ENCODE measurements around the gene PLEKHG4.

PLEKHG4 gene, protein sequence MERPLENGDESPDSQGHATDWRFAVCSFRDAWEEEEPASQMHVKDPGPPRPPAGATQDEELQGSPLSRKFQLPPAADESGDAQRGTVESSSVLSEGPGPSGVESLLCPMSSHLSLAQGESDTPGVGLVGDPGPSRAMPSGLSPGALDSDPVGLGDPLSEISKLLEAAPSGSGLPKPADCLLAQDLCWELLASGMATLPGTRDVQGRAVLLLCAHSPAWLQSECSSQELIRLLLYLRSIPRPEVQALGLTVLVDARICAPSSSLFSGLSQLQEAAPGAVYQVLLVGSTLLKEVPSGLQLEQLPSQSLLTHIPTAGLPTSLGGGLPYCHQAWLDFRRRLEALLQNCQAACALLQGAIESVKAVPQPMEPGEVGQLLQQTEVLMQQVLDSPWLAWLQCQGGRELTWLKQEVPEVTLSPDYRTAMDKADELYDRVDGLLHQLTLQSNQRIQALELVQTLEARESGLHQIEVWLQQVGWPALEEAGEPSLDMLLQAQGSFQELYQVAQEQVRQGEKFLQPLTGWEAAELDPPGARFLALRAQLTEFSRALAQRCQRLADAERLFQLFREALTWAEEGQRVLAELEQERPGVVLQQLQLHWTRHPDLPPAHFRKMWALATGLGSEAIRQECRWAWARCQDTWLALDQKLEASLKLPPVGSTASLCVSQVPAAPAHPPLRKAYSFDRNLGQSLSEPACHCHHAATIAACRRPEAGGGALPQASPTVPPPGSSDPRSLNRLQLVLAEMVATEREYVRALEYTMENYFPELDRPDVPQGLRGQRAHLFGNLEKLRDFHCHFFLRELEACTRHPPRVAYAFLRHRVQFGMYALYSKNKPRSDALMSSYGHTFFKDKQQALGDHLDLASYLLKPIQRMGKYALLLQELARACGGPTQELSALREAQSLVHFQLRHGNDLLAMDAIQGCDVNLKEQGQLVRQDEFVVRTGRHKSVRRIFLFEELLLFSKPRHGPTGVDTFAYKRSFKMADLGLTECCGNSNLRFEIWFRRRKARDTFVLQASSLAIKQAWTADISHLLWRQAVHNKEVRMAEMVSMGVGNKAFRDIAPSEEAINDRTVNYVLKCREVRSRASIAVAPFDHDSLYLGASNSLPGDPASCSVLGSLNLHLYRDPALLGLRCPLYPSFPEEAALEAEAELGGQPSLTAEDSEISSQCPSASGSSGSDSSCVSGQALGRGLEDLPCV

DNA sequence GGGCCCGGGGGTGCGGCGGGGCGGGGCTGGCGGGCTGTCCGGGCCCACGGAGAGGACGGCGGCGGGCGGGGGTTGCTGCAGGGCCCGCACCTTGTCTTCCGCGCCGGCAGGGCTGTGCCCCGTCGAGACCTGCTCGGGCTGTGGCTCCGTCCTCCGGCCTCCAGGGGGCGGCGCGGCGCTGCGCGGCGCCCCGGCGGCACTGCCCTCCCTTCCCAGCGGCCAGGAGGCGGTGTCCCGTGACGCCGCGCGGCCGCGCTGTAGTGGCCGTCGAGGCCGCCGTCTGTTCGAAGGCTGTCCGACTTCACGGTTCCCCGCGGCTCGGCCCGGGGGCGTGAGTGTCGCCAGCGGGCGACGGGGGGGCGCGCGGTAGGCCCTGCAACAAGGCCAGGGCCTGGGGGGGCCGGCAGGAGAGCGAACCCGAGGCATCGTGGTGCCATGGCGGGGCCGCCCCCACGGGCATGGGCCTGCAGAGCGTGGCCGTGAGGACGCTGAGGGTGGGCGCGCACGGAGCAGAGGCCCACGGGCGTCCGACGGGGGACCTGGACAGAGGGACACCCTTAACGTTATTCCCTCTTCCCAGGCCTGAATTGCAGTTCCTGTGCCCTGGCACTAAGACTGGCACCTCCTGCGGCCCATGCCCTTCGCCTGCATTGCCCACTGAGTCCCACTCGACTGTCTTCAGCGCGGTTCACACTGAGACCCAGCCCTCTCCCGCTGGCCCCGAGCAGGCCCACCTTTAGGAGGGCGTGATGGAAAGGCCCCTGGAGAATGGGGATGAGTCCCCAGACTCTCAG lies at the start of gene PLEKHG4:
Gene PLEKHG4, plus strand, starts transcription at position 237 of the 794 bp plus-strand sequence. Its CDS starts 513 bp downstream, at position 750.
- peak; percentile 24 to 69 for DNase-seq

DNA sequence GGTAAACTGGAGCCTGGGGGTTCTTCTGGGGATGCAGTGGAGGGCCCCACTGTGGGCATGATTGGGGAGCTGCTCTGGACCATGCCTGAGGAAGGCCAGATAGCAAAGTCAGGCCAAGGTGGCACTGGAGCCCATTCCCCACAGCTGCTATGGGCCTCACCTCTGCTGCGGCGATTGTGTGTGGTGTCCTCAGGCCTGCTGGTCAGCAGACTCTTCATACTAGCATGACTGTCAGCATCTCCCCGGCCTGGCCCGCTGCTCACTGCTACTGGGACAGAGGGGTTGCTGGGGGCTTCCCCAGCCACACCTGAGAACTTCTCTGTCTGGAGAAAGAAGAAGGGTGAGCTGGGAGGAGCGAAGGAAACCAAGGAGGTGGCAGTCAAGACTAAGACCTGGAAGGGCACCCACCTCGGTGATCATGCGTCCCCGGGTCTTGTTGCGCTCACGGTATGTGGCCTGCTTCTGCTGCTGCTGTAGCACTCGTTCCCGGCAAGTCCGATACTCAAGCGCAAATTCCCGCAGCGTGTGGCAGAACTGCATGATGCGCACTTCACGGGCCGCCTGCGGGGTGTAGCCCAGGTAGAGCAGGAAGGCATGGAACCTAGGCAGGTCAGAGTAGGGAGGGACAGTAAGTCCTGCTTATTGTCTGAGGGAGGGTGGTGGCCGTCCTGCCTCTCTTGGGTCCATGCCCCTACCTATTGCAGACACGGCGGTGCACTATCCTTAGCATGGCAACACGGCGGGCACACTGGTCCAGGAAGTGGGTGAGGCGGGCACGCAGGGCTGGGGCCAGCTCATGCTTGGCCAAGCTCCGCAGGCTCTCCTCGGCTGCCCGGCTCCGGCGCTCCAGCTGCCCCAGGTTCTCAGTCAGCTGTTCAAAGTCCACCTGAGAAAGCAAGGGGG lies 49.2 kb upstream of the PLEKHG4 start:
- no peak for DNase-seq

DNA sequence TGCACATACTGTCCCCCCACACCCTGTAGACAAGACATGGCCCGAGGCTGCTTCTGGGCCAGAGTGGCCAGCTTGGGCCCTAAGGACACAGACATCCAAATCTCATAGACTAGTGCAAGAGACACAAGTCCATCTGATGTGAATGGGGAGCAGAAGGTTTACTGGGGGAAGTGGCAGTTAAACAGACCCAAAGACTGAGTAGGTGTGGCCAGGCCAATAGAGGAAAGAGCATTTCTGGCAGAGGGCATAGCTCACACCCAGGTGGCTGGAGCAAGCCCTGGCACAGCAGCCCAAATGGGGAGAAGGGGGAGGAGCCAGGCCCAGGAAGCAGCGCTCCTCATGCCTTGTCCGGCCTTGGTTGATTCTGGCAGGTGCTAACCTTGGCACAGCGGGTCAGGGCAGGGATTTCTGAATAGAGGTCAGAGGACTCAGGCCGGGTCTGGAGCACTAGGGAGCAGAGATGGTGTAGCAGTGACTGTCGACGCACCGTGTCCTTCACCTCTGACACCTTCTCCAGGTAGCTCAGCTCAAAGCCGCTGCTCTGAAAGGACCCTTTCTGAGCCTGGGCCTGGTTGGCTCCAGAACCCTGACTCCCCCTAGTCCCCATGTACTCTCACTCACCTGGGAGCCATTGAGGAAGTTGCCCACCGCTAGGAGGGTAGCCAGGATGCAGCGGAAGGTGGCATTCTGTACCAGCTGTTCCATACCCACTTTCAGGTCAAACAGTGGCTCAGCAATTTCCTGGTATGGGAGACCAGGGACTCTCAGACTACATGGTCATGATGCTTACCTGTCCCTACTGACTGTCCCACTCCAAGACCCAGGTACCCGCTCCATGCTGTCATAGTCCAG lies 48.3 kb upstream of the PLEKHG4 start:
- no peak for DNase-seq

DNA sequence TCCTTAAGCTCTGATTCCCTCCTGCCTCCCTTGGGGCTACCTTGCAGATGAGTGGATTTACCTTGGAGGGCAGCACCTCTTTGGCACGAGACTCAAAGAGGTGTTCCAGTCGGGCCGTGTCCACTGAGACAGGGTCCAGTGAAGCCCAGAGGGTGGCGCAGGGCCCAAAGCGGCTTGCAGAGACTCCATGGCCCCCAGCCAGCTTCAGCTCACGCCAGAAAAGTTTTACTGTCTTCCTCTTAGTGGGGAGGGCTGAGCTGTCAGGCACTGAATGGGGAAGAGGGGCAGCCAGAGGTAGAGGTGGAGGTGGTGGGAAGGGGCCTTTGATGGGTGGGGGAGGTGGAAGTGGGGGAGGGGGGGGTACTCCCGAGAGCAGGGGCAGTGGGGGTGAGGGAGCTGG lies 45.7 kb upstream of the PLEKHG4 start:
- no peak for DNase-seq

DNA sequence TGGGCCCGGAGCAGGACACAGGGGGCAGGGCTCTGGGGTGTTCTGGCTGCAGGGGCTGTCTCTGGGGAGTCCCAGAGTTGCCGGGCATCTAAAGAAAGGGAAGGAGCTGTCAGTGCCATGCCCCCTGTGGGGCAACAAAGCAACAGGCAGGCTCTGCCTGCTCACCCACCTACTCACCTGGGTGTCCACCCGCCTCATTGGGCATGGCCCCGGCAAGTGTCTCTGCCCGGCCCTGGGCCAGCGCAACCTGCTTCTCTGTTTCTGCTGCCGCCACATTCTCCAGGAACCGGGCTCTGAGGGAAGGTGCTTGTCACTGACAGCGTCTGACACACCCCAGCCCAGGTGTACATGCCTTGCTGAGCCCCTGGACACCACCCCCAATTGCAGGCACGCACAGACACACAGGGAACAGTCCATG lies 45.1 kb upstream of the PLEKHG4 start:
- DNase-seq: no peak

DNA sequence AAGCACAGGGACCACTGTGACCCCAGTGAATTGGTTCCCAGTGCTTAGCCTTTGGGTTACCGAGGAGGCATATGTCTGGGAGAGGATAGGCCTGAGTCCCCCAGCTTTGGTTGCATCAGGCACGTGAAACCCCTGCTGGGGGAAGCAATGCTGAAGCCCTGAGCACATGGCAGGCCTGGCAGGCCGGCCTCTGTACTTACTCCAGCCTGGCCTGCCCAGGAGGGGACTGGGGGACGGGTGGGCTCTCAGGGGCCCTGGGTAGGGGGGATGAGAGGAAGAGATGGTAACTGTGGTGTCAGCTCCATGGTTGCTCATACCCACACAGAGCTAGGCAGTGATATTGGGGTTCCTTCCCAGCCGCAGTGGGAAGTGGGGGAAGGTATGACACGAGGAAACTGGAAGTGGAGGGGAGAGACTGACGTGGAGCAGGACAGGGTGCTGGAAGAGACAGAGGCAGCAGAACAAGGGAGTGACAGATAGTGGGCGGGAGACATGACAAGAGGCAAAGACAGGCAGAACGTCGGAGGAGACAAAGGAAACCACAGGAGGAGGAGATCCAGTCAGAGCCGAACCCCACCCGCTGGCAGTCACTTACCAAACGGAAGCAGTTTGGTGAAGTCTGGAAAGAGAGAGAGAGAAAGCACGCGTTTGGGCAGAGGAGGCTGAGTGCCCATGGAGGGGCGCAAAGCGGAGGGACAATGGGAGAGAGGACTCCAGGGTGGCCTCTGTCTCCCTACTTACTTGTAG lies 43.3 kb upstream of the PLEKHG4 start:
- DNase-seq: no peak

DNA sequence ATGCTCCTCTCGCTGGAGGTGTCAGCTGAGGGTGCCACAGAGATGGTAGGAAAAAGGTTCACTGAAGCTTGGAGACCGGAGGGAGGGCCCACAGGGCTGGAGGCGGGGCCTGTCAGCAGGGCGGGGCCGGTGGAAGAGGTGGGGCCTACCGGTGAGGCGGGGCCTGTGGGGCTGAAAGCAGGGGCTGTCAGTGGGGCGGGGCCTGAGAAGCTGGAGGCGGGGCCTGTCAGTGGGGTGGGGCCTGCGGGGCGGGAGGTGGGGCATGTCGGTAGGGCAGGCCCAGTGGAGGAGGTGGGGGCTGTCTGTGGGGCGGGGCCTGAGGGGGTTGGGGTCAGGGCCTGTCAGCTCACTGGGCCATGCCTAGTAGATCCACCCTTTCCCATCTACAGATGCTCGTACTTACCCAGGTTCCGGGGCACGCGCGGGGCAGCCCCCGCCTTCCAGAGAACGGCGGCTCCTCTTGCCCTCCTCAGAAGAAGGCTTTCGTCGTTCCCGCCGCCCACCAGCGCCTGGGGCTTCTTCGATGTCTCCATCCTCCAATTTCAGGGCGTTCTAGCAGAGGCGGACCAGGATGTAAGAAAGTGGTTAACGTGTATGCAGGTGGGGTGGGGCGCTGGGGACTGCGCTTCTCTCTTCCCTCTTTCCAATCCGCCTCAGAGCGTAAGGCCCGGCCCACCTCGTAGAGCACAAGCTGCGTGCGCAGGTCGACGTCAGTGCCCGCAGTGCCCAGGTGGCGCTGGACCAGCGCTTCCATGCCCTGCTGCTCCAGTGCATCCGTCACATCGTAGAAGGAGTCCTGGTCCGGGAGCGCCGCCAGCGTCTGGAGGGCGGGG lies 42.6 kb upstream of the PLEKHG4 start:
- no peak for DNase-seq

DNA sequence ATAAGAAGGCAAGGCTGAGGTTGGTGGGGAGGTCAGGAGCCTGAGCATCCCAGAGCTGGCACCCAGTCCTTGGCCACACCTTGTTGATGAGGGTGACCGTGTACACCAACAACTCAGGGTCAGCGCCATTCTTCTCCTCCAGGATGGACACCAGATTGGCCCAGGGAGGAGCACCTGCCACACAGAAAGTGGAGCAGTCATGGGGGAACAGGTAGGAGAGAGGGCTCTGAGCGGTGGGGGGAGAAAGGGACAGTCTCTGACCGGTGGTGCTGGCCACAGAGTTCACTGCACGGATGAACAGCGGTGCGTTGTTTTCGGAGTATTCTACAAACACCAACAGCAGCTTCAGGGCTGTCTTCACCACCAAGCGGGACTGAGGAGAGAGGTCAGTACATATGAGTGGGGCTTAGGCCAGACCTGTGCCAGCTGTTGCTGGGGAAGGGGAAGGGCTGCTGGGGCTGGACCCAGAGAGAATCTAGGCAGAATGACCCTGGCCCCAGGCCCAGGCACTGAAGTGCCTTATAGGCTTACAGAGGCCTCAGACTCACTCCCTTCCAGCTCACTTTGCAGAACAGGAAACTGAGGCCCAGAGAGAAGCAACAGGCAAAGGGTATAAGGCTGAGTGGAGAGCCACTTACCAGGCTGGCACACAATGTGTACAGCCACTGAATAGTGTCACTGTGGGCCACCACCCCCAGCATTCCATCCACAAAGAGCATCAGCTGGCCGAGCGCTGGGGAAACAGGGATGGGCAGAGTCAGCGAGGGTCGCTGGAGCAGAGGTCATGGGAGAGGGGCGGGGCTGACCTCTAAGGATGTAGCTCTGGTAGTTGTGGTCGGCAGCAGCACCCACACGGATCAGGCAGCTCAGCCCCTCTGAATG lies 41.7 kb upstream of the PLEKHG4 start:
- DNase-seq: no peak

DNA sequence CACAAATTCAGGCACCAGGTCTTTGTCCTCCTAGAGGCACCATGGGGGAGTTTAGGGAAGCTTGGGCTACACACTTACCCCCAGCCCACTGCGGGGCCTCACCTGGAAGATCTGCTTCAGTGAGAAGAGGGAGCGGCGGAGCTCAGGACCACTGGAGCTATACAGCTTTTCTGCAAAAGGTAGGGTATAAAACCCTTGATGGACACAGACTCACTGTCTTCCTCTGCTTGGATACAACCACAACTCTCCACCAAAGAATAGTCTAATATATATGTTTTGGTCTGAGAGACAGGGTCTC lies 41.1 kb upstream of the PLEKHG4 start:
- no peak for DNase-seq

DNA sequence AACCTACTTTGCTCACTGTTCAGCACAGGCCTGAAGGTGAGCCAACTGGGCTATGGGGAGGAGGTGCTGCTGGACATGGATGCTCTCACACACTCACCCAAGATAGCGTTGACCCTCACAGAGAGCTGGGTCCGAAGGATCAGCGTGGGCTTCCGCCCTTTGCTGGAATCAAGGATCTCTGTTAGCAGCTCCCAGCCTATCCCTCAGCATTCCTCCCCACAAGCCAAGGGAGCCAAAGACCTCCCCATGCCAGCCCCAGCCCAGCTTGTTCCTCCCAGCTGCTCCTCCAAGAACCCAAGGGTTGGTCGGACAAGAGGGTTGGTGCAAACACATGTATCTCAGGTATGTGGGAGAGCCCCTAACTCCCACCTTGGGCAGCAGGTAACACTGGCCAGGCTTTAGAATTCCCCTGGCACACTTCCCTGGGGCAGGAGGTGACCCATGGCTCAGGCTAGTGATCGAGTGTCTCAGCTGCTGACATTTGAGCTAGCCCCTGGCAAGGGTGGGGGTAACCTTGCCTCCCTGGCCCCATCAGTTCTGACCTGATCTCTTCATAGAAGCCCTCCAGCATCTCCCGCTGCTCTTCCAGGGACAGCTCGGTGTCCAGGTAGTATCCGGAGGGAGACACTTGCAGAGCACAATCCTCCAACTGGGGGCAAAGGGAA lies 40.4 kb upstream of the PLEKHG4 start:
- DNase-seq: no peak

DNA sequence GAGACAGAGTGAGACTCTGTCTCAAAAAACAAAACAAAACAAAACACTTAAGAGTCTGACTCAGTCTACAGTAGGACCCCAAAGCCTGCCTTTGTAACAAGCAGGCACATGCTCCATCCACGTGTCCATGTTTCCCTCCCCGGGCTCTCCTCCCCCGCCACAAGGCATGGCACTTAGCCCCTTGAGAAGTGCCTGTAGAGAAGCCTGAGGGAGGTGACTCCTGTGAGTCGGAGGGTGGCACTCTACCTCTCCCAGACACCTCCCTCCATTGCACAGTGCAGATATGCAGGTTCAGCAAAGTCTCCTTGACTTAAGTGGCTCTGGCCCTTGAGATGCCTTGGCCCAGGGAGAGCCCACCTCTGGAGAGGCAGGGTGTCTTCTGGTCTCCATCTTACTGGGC lies 38.8 kb upstream of the PLEKHG4 start:
- no peak for DNase-seq

DNA sequence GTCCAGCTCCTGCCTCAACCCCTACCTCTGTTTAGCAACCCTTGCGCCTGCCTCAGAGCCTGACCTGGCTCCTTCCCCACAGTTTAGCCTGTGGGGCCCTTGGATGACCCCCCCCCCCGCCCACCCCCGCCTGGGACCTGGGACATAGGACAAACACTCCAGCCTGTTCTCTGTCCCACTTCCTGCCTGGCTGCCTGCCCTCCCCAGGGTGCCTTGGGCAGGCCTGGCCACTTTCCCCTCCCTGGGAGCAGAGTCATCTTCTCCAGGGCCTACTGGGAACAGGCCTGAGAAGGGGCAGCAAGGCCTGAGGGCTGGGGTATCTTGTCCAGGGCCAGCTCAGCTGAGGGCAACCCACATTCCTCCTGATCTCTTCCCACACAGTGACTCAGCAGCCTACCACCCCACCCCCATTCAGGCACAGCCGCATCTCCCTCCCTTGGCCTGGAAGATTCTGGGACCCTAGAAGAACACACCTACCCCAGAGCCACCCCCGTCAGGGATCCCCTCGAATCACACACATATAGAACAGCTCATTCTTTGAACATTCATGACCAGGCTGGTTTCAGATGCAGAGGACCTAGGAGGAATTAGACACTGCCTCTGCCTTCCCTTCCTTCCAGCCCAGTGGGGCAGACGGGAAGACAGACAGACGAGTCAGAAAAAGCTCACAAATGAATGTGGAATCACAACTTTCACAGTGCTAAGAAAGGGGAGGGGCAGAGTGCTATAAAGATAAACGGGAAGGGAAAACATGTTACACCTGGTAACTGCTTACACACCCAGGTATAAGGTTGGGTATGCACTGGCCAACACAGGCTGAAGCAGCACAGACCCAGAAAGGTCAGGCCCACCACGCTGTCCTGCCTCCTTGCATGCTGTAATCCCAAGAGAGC lies 38.1 kb upstream of the PLEKHG4 start:
- no peak for DNase-seq

DNA sequence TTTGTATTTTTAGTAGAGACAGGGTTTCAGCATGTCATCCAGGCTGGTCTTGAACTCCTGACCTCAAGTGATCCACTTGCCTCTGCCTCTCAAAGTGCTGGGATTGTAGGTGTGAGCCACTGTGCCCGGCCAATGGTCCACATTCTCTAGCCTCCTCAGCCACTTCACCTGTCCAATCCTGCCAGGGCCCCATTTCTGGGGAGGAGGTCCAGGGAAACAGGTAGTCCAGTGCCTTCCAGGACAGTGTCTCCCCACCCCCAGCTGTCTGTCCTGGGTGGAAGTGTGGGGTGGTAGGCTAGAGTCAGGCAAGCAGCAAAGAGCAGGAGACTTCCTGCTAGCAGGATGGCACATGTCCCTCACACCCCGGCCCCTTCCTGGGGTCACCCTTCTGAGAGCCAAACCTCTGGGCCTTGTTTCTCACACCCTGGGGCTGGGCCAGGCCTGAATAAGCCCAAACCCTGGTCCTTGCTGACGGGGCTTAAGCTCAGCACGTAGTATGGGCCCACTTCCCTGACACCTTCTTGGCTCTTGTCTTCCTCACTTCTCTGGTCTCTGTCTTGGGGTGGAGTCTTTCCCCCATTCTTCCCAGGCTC lies 37.1 kb upstream of the PLEKHG4 start:
- no peak for DNase-seq

DNA sequence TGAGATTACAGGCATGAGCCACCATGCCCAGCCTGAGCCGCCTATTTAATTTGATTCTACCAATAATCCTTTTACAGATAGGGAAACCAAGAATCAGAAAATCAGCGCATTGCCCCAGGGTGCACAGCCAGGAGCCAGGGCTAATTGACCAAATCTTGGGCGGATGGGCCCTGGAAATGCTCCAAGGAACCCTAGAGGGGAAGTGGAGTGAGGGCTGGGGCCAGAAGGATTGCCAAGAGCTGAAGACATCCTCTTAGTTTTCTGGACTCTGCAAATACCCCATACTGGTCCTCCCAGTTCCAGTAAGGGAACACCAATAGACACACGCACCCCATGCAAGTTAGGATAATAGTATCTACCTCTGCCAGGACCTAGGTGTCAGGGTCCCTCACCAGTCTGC lies 35.9 kb upstream of the PLEKHG4 start:
- DNase-seq: no peak

DNA sequence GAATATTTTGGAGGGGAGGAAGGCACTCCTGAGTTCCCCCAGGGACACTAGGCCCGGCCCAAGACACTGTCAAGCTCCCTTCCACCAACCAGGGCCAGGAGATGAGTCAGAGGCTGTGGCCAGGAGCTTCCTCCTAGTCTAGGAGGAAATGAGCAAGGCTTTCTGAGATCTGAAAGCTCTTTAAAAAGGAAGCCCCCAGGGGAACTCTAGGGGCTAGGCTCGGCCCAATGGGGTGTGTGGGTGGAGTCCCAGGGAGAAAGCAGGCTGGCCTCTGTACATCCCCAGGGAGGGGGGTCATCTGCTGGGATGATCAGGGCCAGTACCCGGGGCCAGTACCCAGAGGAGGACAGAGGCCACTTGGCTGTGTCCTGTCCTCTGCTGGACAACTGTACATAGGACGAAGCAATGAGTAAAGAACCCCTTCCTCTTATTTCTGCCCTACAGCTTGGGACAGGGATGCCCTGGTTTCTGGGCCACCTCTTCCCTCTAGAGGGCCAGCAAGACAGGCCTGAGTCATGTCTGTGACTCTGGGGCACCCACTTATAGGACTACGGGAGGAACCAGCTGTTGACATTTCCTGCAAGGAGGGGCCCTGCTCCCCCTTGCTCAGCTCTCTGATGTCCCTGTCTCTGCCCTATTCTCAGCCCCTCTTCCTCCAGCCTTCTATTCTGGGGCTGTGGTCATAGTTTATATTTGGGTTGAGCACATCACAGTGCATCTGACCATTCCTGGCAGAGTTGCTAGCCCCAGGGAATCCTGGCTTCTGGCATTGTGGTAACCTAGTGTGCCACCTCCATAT lies 34.7 kb upstream of the PLEKHG4 start:
- DNase-seq: no peak

Measured in NCI-H446 (cell line).